H9 (cell line): Measurements from ENCODE around the gene DTD1. TPM values are rescaled to one million over a fixed set of nuclear protein-coding genes. Genes with fewer than 3 reads are reported as not detected.

ENCODE experiments used
- DNase-seq: peaks from one replicate; pipeline ENCODE4 v3.0.0-alpha.2; 2017
- H2AFZ ChIP-seq: one replicate; pipeline ENCODE4 v1.6.1; 2013; ENCODE audit warnings: mild to moderate bottlenecking, low read length, control low read depth, moderate library complexity
- H2AK5ac ChIP-seq: 2 replicates; pipeline ENCODE4 v1.6.1; 2013; ENCODE audit warnings: low read length, control low read depth, mixed read lengths; ENCODE audit not compliant: insufficient read length
- H2BK120ac ChIP-seq: one replicate; pipeline ENCODE4 v1.6.1; 2013; ENCODE audit warnings: low read depth, mild to moderate bottlenecking, low read length, control low read depth, inconsistent platforms; ENCODE audit not compliant: poor library complexity, severe bottlenecking
- H2BK12ac ChIP-seq: 2 replicates; pipeline ENCODE4 v1.6.1; 2013; ENCODE audit warnings: low read length, control low read depth, mixed read lengths, low read depth; ENCODE audit not compliant: insufficient read length
- H2BK15ac ChIP-seq: 2 replicates; pipeline ENCODE4 v1.6.1; 2013; ENCODE audit warnings: low read depth, low read length, control low read depth
- H2BK20ac ChIP-seq: one replicate; pipeline ENCODE4 v1.6.1; 2013; ENCODE audit warnings: low read depth, mild to moderate bottlenecking, low read length, control low read depth, inconsistent platforms; ENCODE audit not compliant: poor library complexity, severe bottlenecking
- H2BK5ac ChIP-seq: 2 replicates; pipeline ENCODE4 v1.6.1; 2013; ENCODE audit warnings: low read length, control low read depth, mixed read lengths; ENCODE audit not compliant: insufficient read length
- H3K14ac ChIP-seq: 2 replicates; pipeline ENCODE4 v1.6.1; 2013; ENCODE audit warnings: low read length, control low read depth; ENCODE audit not compliant: insufficient read depth
- H3K18ac ChIP-seq: 2 replicates; pipeline ENCODE4 v1.6.1; 2013; ENCODE audit warnings: low read depth, mild to moderate bottlenecking, mixed read lengths, low read length, control low read depth; ENCODE audit not compliant: insufficient read length
- H3K23ac ChIP-seq: 2 replicates; pipeline ENCODE4 v1.6.1; 2013; ENCODE audit warnings: low read length, control low read depth, mixed read lengths, low read depth; ENCODE audit not compliant: insufficient read length
- H3K23me2 ChIP-seq: 2 replicates; pipeline ENCODE4 v1.6.1; 2013; ENCODE audit warnings: low read depth, mild to moderate bottlenecking, mixed read lengths, low read length, control low read depth; ENCODE audit not compliant: insufficient read length, poor library complexity, severe bottlenecking
- H3K27ac ChIP-seq: 2 replicates; pipeline ENCODE4 v1.5.1; 2013; ENCODE audit warnings: low read length, control low read depth, mixed read lengths, low read depth; ENCODE audit not compliant: insufficient read length
- H3K27me3 ChIP-seq: 2 replicates; pipeline ENCODE4 v1.6.1; 2013; ENCODE audit warnings: low read length, control low read depth, inconsistent platforms; ENCODE audit not compliant: insufficient read depth
- H3K4ac ChIP-seq: 2 replicates; pipeline ENCODE4 v1.6.1; 2013; ENCODE audit warnings: low read depth, mild to moderate bottlenecking, control low read depth, inconsistent platforms, low read length, moderate library complexity
- H3K4me1 ChIP-seq: 2 replicates; pipeline ENCODE4 v1.6.1; 2013; ENCODE audit warnings: low read length, control low read depth, inconsistent platforms; ENCODE audit not compliant: insufficient read depth
- H3K4me2 ChIP-seq: 2 replicates; pipeline ENCODE4 v1.6.1; 2013; ENCODE audit warnings: low read length, control low read depth, mixed read lengths; ENCODE audit not compliant: insufficient read length, insufficient read depth
- H3K56ac ChIP-seq: 2 replicates; pipeline ENCODE4 v1.6.1; 2013; ENCODE audit warnings: low read depth, mild to moderate bottlenecking, mixed read lengths, low read length, control low read depth; ENCODE audit not compliant: insufficient read length
- H3K79me1 ChIP-seq: 2 replicates; pipeline ENCODE4 v1.6.1; 2013; ENCODE audit warnings: low read depth, mild to moderate bottlenecking, moderate library complexity, low read length, control low read depth, inconsistent platforms; ENCODE audit not compliant: insufficient read depth, poor library complexity, severe bottlenecking
- H3K79me2 ChIP-seq: 2 replicates; pipeline ENCODE4 v1.6.1; 2013; ENCODE audit warnings: low read length, control low read depth, inconsistent platforms; ENCODE audit not compliant: insufficient read depth
- H3K9ac ChIP-seq: 2 replicates; pipeline ENCODE4 v1.6.1; 2013; ENCODE audit warnings: low read length, control low read depth, mixed read lengths; ENCODE audit not compliant: insufficient read length; ENCODE audit errors: extremely low read depth
- H3K9me3 ChIP-seq: one replicate; pipeline ENCODE4 v1.6.1; 2013; ENCODE audit warnings: low read depth, low read length, inconsistent platforms; ENCODE audit not compliant: control insufficient read depth
- H3T11ph ChIP-seq: one replicate; pipeline ENCODE4 v1.6.1; 2013; ENCODE audit warnings: mild to moderate bottlenecking, low read length, control low read depth, inconsistent platforms
- H4K20me1 ChIP-seq: one replicate; pipeline ENCODE4 v1.6.1; 2013; ENCODE audit not compliant: control insufficient read depth, insufficient read length, insufficient read depth
- H4K5ac ChIP-seq: 2 replicates; pipeline ENCODE4 v1.6.1; 2013; ENCODE audit warnings: low read depth, mild to moderate bottlenecking, mixed read lengths, low read length, control low read depth; ENCODE audit not compliant: insufficient read length
- H4K8ac ChIP-seq: replicated peaks from 2 replicates; pipeline ENCODE4 v1.6.1; 2013; ENCODE audit warnings: low read length, control low read depth, mixed read lengths, low read depth; ENCODE audit not compliant: insufficient read length
- H4K91ac ChIP-seq: 2 replicates; pipeline ENCODE4 v1.6.1; 2013; ENCODE audit warnings: low read depth, mild to moderate bottlenecking, moderate library complexity, mixed read lengths, low read length, control low read depth; ENCODE audit not compliant: insufficient read length
- H3K27ac Mint-ChIP-seq, 3 experiments: 2 replicates in 2 of 3; 3 replicates in 1 of 3; pipeline ENCODE4 v1.8.0; 2020 to 2021; ENCODE audit warnings: mixed read lengths in 3 of 3, mild to moderate bottlenecking in 1 of 3, moderate library complexity in 1 of 3
- H3K27me3 Mint-ChIP-seq: 2 replicates; pipeline ENCODE4 v1.8.0; 2021; ENCODE audit warnings: low read depth, mild to moderate bottlenecking, moderate library complexity, mixed read lengths
- H3K36me3 Mint-ChIP-seq, 3 experiments: 2 replicates in 2 of 3; 3 replicates in 1 of 3; pipeline ENCODE4 v1.8.0; 2020 to 2021; ENCODE audit warnings: low read depth in 3 of 3, mixed read lengths in 3 of 3; ENCODE audit not compliant: insufficient read depth in 1 of 3
- H3K4me1 Mint-ChIP-seq, 2 experiments: 2 replicates each; pipeline ENCODE4 v1.8.0; 2020; ENCODE audit warnings: mixed read lengths in 2 of 2
- H3K4me3 Mint-ChIP-seq, 2 experiments: 2 replicates in 1 of 2; 3 replicates in 1 of 2; pipeline ENCODE4 v1.8.0; 2020 to 2021; ENCODE audit warnings: mild to moderate bottlenecking in 2 of 2, mixed read lengths in 2 of 2, moderate library complexity in 1 of 2
- H3K9me3 Mint-ChIP-seq, 2 experiments: 2 replicates in 1 of 2; 3 replicates in 1 of 2; pipeline ENCODE4 v1.8.0; 2020; ENCODE audit warnings: mild to moderate bottlenecking in 2 of 2, mixed read lengths in 2 of 2, moderate library complexity in 1 of 2
- WGBS: extraction: QIAGEN DNeasy Blood & Tissue Kit; methylation state at CpG from one replicate; pipeline ENCODE4 v1.1.7; 2013; ENCODE audit warnings: missing lambda C conversion rate, low lambda C conversion rate, mixed read lengths; ENCODE audit not compliant: insufficient read length; ENCODE audit errors: extremely low coverage; 5-methylcytosine and 5-hydroxymethylcytosine counted together
- total RNA-seq: library from RNA; stranded (reverse); gene quantifications from 2 replicates; pipeline ENCODE4 v1.2.1, GENCODE V29; 2021
- TF ChIP-seq, protein P1 (sequence below): fragments of 200-600 bp; sonication (generic); conservative IDR thresholded peaks from 3 replicates; pipeline ENCODE4 v1.8.0; 2021; ENCODE audit warnings: antibody characterized with exemption, mild to moderate bottlenecking

The DTD1 gene
- total RNA-seq, 1 experiment from 2014 or later = 62.0 TPM

DNA sequence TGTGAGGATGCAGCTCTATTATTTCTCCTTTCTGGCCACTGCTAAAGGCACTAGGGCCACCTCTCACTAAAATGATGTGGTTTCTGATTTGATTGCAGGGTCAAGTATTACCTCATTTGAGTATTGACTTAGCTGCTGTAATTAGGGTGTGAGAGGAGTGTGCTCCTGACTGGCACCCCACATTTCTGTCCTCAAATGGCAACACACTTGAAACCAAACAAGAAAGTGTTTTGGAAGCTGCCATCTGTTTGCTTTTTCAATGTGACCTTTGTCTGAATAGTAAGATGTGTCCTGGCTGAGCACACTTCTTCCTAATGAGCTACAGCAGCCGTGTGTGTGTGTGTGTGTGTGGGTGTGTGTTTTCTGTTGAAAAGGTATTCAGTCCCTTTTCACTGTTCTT is 162.9 kb downstream of the DTD1 start:
- Histone ChIP-seq H3K27me3 (no peaks in the 10 kb centered on the region), H3K4me2 (no peak overlapping the region), H3K18ac (no peak overlapping the region), H3K14ac (no peak overlapping the region), H4K91ac (no peak overlapping the region), H4K5ac (no peak overlapping the region), H3K23me2 (no peaks in the 10 kb centered on the region), H2BK20ac (no peak overlapping the region), H3K56ac (no peak overlapping the region), H3K23ac (no peak overlapping the region), H3K9ac (no peak overlapping the region), H4K8ac (no peak overlapping the region), H3K4ac (no peak overlapping the region), H3T11ph (no peak overlapping the region), H2AK5ac (no peak overlapping the region), H2BK12ac (no peak overlapping the region), H2AFZ (no peak overlapping the region), H3K4me1 (no peaks in the 10 kb centered on the region), H2BK5ac (no peak overlapping the region), H4K20me1 (no peaks in the 10 kb centered on the region), H3K79me2 (no peaks in the 10 kb centered on the region), H2BK120ac (no peak overlapping the region), H3K79me1 (peaks cover 2% of the 10 kb centered on the region), H2BK15ac (no peak overlapping the region), H3K27ac (no peak overlapping the region), H3K9me3 (no peaks in the 10 kb centered on the region)
- Mint-ChIP-seq H3K27me3 (no peaks in the 10 kb centered on the region), H3K4me1 (peaks cover 0 to 15% of the 10 kb centered on the region in 2 experiments; a peak in 1 of 4 replicates), H3K36me3 (peaks cover 0 to 2% (median 2%) of the 10 kb centered on the region in 3 experiments; a peak in 3 of 7 replicates), H3K27ac (no peak overlapping the region), H3K4me3 (no peak overlapping the region), H3K9me3 (no peaks in the 10 kb centered on the region)
- TF ChIP-seq, protein P1, sequence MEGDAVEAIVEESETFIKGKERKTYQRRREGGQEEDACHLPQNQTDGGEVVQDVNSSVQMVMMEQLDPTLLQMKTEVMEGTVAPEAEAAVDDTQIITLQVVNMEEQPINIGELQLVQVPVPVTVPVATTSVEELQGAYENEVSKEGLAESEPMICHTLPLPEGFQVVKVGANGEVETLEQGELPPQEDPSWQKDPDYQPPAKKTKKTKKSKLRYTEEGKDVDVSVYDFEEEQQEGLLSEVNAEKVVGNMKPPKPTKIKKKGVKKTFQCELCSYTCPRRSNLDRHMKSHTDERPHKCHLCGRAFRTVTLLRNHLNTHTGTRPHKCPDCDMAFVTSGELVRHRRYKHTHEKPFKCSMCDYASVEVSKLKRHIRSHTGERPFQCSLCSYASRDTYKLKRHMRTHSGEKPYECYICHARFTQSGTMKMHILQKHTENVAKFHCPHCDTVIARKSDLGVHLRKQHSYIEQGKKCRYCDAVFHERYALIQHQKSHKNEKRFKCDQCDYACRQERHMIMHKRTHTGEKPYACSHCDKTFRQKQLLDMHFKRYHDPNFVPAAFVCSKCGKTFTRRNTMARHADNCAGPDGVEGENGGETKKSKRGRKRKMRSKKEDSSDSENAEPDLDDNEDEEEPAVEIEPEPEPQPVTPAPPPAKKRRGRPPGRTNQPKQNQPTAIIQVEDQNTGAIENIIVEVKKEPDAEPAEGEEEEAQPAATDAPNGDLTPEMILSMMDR = no peak
- DNase-seq = no peak
- WGBS = no CpG with 5 or more reads among the region's 1 CpG
